GM10248 (cell line): ENCODE results near the gene NAT10.

ENCODE experiments used
- CTCF ChIA-PET: fragments of 300-600 bp; sonication (Branson Sonifier 250); formaldehyde crosslinking; extraction: SDS; loops from one replicate; lab custom pipeline; 2021; ENCODE audit warnings: antibody characterized with exemption; lab: Yijun Ruan, JAX
- POLR2A ChIA-PET: fragments of 350-650 bp; sonication (Branson Sonifier 250); formaldehyde crosslinking; extraction: SDS; loops from one replicate; lab custom pipeline; 2020; ENCODE audit warnings: antibody characterized with exemption; lab: Yijun Ruan, JAX
- DNase-seq: peaks from one replicate; pipeline ENCODE4 v3.0.0; 2012; ENCODE audit errors: extremely low spot score
- TF ChIP-seq, protein P1 (sequence below): IDR thresholded peaks from 2 replicates; pipeline ENCODE4 v1.5.1; 2012; ENCODE audit warnings: mild to moderate bottlenecking, low read depth; ENCODE audit errors: extremely low read depth, missing control alignments, control extremely low read depth

NAT10 gene

DNA sequence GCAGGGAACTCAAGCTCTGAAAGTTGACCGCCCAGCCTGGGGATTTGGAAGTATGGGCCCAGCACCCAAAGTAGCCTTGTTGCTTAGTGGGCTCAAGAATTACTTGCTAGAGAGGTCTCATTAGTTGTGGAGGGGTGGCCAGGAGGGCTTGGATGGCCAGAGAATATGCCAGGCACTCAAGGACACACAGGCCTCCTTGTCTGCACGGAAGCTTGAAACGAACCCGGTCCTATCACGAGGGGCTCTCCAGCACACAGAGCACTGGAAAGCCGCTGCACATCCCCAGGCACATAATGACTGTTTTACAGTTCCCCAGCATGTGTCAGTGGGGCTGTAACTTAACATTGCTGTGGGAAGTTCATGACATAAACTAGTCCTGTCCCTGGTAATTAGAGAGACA is 55.9 kb downstream of the NAT10 start:
- POLR2A ChIA-PET = no interaction called here
- no peak for DNase-seq
- CTCF ChIA-PET = interaction anchor here (1.3 to 2.2 kb wide), 2 partner anchors 11 to 13 kb away, joined by 3 to 10 read pairs; no protein-coding TSS in a partner anchor
- TF ChIP-seq, protein P1, sequence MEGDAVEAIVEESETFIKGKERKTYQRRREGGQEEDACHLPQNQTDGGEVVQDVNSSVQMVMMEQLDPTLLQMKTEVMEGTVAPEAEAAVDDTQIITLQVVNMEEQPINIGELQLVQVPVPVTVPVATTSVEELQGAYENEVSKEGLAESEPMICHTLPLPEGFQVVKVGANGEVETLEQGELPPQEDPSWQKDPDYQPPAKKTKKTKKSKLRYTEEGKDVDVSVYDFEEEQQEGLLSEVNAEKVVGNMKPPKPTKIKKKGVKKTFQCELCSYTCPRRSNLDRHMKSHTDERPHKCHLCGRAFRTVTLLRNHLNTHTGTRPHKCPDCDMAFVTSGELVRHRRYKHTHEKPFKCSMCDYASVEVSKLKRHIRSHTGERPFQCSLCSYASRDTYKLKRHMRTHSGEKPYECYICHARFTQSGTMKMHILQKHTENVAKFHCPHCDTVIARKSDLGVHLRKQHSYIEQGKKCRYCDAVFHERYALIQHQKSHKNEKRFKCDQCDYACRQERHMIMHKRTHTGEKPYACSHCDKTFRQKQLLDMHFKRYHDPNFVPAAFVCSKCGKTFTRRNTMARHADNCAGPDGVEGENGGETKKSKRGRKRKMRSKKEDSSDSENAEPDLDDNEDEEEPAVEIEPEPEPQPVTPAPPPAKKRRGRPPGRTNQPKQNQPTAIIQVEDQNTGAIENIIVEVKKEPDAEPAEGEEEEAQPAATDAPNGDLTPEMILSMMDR = no peak

DNA sequence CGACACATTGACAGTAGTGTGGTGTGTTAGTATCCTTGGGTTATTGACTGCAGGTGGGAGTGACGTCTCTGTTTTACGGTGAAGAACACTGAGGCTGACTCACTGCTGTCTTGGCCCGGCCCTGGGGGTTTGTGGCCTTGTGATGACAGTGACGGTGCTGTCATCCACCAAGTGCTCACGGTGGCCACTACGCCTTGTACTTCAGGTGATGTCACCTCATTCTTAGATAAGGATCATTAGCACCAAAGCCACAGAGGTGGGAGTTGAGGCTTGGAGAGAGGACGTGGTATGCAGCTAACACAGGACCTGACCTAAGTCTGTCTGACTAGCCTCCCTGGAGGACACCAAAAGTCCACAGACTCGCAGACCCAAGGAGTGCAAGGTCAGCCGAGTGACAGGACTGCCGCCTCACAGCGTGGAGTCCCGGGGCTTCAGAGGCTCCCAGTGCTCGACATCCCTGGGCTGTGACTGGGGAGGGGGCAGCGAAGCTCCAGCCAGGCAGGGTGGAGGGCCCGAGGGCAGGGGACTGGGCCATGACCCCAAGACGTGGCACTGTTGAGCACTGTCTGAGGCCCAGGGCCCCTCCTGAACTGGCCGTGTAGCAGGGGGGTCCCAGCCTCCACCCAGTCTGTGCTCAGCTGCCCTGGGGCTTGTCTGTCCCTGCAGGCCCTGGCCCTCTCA is 56.5 kb downstream of the NAT10 start:
- ChIA-PET CTCF (interaction anchor here (1.3 to 2.2 kb wide), 2 partner anchors 10 to 12 kb away, joined by 3 to 10 read pairs; no protein-coding TSS in a partner anchor), POLR2A (no interaction called here)
- TF ChIP-seq, protein P1 = no peak
- no peak for DNase-seq

GRCh38 chr11:34162493-34162820 is 57.0 kb downstream of the NAT10 start:
- TF ChIP-seq, protein P1 = no peak
- ChIA-PET CTCF (interaction anchor here (2.2 kb wide), 1 partner anchor 12 kb away, joined by 10 read pairs; no protein-coding TSS in a partner anchor), POLR2A (no interaction called here)
- no peak for DNase-seq

GRCh38 chr11:34162856-34163255 is 57.4 kb downstream of the NAT10 start:
- CTCF ChIA-PET = no interaction called here
- TF ChIP-seq, protein P1 = no peak
- no peak for DNase-seq
- POLR2A ChIA-PET = no interaction called here

GRCh38 chr11:34165121-34165520 is 59.7 kb downstream of the NAT10 start:
- DNase-seq = no peak
- TF ChIP-seq, protein P1 = no peak
- POLR2A ChIA-PET = no interaction called here
- CTCF ChIA-PET = interaction anchor here (1.1 to 3.6 kb wide), 4 partner anchors 9 to 25 kb away, joined by 3 to 19 read pairs (median 4); no protein-coding TSS in a partner anchor

DNA sequence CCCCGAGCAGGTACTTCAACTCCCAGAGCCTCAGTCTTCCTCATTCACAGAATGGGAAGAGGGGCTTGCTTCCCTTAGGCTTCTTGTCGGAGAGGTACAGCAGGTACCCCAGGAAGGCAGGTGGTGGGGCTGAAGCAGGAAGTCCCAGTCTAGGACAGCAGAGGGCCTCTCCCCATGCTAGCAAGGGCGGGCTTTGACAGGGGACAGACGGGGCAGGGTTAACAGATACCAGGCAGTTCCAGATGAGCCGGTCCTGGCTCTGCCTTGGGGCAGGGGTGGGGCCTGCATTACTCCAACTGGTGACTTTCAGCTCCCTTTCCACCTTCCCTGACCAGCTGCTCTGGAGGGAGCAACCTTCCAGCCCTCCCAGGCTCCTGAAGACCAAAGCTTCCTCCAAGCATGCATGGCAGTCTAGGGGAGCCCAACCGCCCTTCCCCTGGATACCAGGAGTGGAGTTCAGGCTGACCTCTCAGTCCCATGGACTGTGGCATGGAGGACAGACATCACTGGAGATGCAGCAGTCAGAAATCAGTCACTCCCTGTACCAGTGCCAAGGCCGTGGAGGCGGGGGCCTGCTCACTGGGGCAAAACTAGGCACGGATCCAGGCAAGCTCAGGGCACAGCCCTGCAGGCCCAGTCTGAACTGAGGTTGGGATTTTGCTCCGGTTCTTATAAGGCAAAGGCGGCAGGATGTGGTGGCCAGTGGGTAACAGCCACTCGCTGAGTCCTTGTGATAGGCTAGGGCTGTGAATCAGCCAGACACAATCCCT is 60.5 kb downstream of the NAT10 start:
- TF ChIP-seq, protein P1 = no peak
- no peak for DNase-seq
- ChIA-PET POLR2A (no interaction called here), CTCF (interaction anchor here (1.2 to 3.6 kb wide), 4 partner anchors 8 to 26 kb away, joined by 3 to 19 read pairs (median 3); no protein-coding TSS in a partner anchor)
